Breast epithelium (tissue), 4 donors: Measurements from ENCODE around the gene DCLRE1C. TPM values are rescaled to one million over a fixed set of nuclear protein-coding genes. Genes with fewer than 3 reads are reported as not detected.
"Not testable (repeated sequence)": the region's sequence is repeated elsewhere in the genome, so short reads cannot be mapped to it uniquely, and the experiment has no call there.

ENCODE experiments used
- DNase-seq, 2 donors: peaks; one replicate each; pipeline ENCODE4 v3.0.0-alpha.2; 2019; ENCODE audit warnings: low spot score in 2 of 2
- H3K27ac ChIP-seq, 2 donors: fragments of 200-600 bp; sonication (generic) in 1 of 2; one replicate each; pipeline ENCODE4 v1.5.1; 2016 to 2019; ENCODE audit warnings: mild to moderate bottlenecking in 1 of 2
- H3K27me3 ChIP-seq, 2 donors: fragments of 200-600 bp; sonication (generic) in 1 of 2; one replicate each; pipeline versions ENCODE4 v1.5.1 to v1.6.0; 2017 to 2019; ENCODE audit warnings: control low read depth in 1 of 2, mild to moderate bottlenecking in 1 of 2
- H3K36me3 ChIP-seq: fragments of 200-600 bp; one replicate; pipeline ENCODE4 v1.5.1; 2019
- H3K4me1 ChIP-seq, 2 donors: fragments of 200-600 bp; sonication (generic); one replicate each; pipeline ENCODE4 v1.5.1; 2016 to 2019; ENCODE audit warnings: control low read depth in 1 of 2
- H3K4me3 ChIP-seq, 3 donors: fragments of 200-600 bp; sonication (generic); 1 replicate in 2 of 3; 2 replicates in 1 of 3; pipeline ENCODE4 v1.5.1; 2016 to 2019; ENCODE audit warnings: mild to moderate bottlenecking in 3 of 3, moderate library complexity in 2 of 3
- H3K9me3 ChIP-seq, 2 donors: fragments of 200-600 bp; sonication (generic) in 1 of 2; one replicate each; pipeline ENCODE4 v1.5.1; 2016 to 2019; ENCODE audit warnings: control low read depth in 1 of 2
- POLR2A ChIP-seq: fragments of 450-650 bp; IDR thresholded peaks from one replicate; pipeline ENCODE4 v1.6.1; 2016; ENCODE audit warnings: antibody characterized with exemption, mild to moderate bottlenecking, moderate library complexity
- POLR2AphosphoS5 ChIP-seq, 3 donors: sonication (generic); formaldehyde crosslinking; IDR thresholded peaks; one replicate each; pipeline ENCODE4 v1.6.1; 2017; ENCODE audit warnings: antibody characterized with exemption in 3 of 3
- intact Hi-C: fragments of 100-400 bp; cut with DNase I; formaldehyde crosslinking; loops from one replicate; pipeline ENCODE4 v1.15.1; 2023; ENCODE audit warnings: low total_unique reads
- total RNA-seq, 3 donors: library from RNA; depleted of rRNA; stranded (reverse); fragments of >200 nt; gene quantifications; one replicate each; pipeline ENCODE4 v1.1.0, GENCODE V29; 2016
- TF ChIP-seq, protein P1 (sequence below), 3 donors: fragments of 450-650 bp; IDR thresholded peaks; one replicate each; pipeline ENCODE4 v1.5.1; 2016 to 2017; ENCODE audit warnings: antibody characterized with exemption in 3 of 3, mild to moderate bottlenecking in 3 of 3, moderate library complexity in 3 of 3

The DCLRE1C gene
- total RNA-seq, 3 donors from 2014 or later: 8.3 to 21.2 (median 10.8) TPM

DNA sequence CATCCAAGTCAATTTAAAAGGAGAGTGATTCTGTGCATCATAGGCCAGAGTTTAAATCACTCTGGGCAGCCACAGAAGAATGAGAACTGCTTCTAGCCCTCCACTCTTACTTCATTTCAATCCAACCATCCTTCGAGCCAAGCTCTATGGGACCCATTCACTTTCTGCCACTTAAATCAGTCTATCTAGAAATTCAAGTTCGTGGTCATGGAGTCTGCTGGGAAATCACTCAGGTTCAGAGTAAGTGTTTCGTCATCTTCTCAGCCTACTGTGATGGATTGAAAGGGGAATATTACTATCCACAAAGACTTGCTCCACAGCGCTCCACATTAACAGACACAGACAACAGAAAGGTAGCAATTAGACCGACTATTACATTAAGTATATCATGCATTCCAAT, 4.6 kb downstream of the DCLRE1C start:
- Histone ChIP-seq H3K4me3 (no peak overlapping the region), H3K4me1 (no peaks in the 10 kb centered on the region), H3K9me3 (no peaks in the 10 kb centered on the region), H3K36me3 (no peaks in the 10 kb centered on the region), H3K27ac (no peak overlapping the region), H3K27me3 (no peaks in the 10 kb centered on the region)
- no peak for DNase-seq
- intact Hi-C loops: no loop called here
- no peak for TF ChIP-seq POLR2A
- TF ChIP-seq, protein P1, sequence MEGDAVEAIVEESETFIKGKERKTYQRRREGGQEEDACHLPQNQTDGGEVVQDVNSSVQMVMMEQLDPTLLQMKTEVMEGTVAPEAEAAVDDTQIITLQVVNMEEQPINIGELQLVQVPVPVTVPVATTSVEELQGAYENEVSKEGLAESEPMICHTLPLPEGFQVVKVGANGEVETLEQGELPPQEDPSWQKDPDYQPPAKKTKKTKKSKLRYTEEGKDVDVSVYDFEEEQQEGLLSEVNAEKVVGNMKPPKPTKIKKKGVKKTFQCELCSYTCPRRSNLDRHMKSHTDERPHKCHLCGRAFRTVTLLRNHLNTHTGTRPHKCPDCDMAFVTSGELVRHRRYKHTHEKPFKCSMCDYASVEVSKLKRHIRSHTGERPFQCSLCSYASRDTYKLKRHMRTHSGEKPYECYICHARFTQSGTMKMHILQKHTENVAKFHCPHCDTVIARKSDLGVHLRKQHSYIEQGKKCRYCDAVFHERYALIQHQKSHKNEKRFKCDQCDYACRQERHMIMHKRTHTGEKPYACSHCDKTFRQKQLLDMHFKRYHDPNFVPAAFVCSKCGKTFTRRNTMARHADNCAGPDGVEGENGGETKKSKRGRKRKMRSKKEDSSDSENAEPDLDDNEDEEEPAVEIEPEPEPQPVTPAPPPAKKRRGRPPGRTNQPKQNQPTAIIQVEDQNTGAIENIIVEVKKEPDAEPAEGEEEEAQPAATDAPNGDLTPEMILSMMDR (IDR thresholded peaks at IDR 0.05): no peak
- no peak for TF ChIP-seq POLR2AphosphoS5 (IDR thresholded peaks at IDR 0.05)

DNA sequence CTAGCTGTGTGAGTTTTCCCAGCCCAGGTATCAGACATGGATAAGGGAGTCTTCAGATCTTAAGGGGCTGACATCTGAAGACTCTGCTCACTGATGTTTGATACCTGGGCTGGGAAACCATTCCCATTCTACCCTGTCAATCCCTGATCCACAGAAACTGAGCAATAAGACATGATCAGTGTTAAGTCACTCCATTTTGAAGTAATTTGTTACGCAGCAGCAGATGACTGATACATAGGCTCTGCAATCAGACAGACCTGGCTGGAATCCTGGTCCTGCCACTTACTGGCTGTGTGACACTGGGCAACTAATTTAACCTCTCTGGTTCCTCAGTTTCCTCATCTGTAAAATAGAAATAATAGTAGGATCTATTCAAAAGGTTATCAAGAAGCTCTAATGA, 6.6 kb downstream of the DCLRE1C start:
- Histone ChIP-seq H3K9me3 (no peaks in the 10 kb centered on the region), H3K27ac (no peak overlapping the region), H3K4me3 (no peak overlapping the region), H3K36me3 (no peaks in the 10 kb centered on the region), H3K4me1 (no peaks in the 10 kb centered on the region), H3K27me3 (no peaks in the 10 kb centered on the region)
- intact Hi-C loops: no loop called here
- no peak for TF ChIP-seq POLR2A
- TF ChIP-seq POLR2AphosphoS5 (IDR thresholded peaks at IDR 0.05): no peak
- TF ChIP-seq, protein P1 (IDR thresholded peaks at IDR 0.05): no peak
- no peak for DNase-seq

DNA sequence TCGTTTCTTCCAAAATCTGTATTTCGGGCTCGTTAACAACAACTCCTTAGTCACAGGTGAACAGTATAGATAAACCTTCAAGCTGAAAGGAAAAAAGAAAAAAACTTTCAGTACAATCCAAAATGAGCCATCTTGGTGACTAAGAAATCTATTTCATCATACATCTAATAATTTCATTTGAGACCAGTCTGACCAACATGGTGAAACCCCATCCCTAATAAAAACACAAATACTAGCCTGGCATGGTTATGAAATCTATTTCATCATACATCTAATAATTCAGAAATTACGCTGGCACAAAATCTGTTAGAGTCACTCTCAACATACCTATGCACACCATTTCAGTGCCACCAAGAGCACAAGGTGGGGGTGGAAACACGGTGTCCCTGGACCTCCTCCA, 8.8 kb downstream of the DCLRE1C start:
- Histone ChIP-seq H3K4me3 (no peak overlapping the region), H3K4me1 (no peaks in the 10 kb centered on the region), H3K27me3 (no peaks in the 10 kb centered on the region), H3K9me3 (no peaks in the 10 kb centered on the region), H3K27ac (no peak overlapping the region), H3K36me3 (no peaks in the 10 kb centered on the region)
- DNase-seq: no peak
- intact Hi-C loops: no loop called here
- TF ChIP-seq, protein P1 (IDR thresholded peaks at IDR 0.05): no peak
- TF ChIP-seq POLR2AphosphoS5 (IDR thresholded peaks at IDR 0.05): no peak
- no peak for TF ChIP-seq POLR2A

DNA sequence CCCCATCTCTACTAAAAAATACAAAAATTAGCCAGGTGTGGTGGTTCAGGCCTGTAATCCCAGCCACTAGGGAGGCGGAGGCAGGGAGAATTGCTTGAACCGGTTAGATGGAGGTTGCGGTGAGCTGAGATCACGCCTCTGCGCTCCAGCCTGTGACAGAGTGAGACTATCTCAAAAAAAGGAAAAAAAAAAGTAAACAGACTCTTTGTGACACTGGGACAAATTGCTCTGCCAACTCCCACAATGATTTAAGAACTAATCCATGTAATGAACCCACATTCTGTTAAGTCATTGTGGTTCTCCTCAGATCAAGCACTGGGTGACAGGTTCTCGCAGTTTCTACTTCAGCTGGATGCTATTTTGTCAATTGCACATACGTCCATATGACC, 11.0 kb downstream of the DCLRE1C start:
- intact Hi-C loops, H3K27ac ChIP-seq: not testable (repeated sequence)

DNA sequence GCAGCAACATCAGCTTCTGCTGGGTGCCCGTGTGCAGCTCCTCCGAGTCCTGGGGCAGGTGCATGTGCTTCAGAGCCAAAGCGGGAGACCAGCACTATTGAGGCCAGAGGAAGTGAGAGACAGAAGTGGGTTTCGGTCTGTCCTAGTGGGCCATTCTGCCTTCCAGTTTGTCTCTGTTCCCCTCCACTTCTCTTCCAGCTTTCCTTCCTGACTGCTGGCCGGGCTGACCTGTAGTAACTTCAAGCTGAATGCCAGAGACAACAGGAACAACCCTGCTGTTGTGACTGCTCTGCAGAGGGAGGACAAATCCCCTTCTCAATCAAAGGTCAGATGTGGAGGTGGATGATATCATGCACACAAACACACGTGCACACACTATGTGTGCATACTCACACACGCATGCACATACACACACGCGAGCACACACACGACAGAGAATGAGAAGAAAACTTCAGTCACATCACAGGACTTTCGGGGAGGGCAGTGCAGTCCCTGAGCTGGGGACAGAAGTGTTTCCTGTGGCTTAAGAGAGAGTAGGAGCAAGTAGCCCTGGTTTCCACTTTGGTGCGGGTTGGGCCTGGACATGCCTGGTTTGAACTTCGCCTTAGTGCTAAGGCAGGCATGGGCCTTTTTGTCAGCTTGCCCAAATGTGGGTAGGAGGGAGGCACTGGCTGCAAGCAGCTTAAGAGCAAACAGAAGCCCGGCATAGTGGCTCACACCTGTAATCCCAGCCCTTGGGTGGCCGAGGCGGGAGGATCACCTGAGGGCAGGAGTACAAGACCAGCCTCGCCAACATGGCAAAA, 11.5 kb downstream of the DCLRE1C start:
- H3K27me3 ChIP-seq, DNase-seq, intact Hi-C loops, H3K9me3 ChIP-seq, H3K36me3 ChIP-seq, H3K27ac ChIP-seq, H3K4me3 ChIP-seq, H3K4me1 ChIP-seq: not testable (repeated sequence)

More for the DNA sequence above, 11.0 kb downstream of the DCLRE1C start:
- H3K27me3 ChIP-seq, H3K4me3 ChIP-seq, H3K4me1 ChIP-seq, DNase-seq, H3K9me3 ChIP-seq, H3K36me3 ChIP-seq: not testable (repeated sequence)

DNA sequence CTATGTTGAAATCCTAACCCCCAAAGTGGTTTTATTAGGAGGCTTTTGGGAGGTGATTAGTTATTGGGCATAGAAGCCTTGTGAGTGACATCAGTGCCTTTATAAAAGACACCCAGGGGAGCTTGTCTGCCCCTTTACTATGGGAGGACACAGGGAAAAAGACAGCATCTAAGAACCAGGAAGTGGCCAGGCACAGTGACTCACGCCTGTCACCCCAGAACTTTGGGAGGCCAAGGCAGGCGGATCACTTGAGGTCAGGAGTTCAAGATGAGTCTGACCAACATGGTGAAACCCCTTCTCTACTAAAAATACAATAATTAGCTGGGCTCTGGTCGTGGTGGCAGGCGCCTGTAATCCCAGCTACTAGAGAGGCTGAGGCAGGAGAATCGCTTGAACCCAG, 14.9 kb downstream of the DCLRE1C start:
- H3K4me1 ChIP-seq, H3K36me3 ChIP-seq, H3K27me3 ChIP-seq, H3K9me3 ChIP-seq, H3K4me3 ChIP-seq, DNase-seq, intact Hi-C loops, H3K27ac ChIP-seq: not testable (repeated sequence)

DNA sequence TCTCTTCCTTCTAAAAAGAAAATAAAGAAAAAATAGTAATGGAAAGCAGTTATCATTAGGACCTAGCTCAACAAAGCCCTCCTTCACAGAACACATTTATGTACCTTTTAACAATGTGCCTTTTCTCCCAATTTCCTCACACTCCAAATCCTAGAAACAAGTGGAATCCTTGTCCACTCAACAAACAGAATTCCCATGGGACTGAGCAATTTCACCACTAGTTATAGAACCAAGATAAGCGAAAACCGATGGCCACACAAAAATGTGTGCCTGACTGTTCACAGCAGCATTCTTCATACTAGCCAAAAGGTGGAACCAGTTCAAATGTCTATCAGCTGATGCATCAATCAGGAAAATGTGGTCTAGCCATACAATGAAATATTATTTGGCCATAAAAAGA, 17.3 kb downstream of the DCLRE1C start:
- H3K4me3 ChIP-seq: no peak overlapping the region
- no peaks in the 10 kb centered on the region for H3K36me3 ChIP-seq
- no peaks in the 10 kb centered on the region for H3K9me3 ChIP-seq
- H3K27me3 ChIP-seq: no peaks in the 10 kb centered on the region
- DNase-seq: no peak
- intact Hi-C loops: no loop called here
- H3K4me1 ChIP-seq: no peaks in the 10 kb centered on the region
- TF ChIP-seq, protein P1 (IDR thresholded peaks at IDR 0.05): no peak
- TF ChIP-seq POLR2A (no peak), POLR2AphosphoS5 (IDR thresholded peaks at IDR 0.05) (no peak)
- no peak overlapping the region for H3K27ac ChIP-seq
